ENCODE measurements around the gene SSR2.
A peak's percentile ranks its signal among the peaks of the same experiment; 100 is the strongest.
"Not testable (repeated sequence)": the region's sequence is repeated elsewhere in the genome, so short reads cannot be mapped to it uniquely, and the experiment has no call there.

SSR2 gene

GRCh38 chr1:155993595-155993994, 27.2 kb downstream of the SSR2 start:
- no peak for DNase-seq (ENCODE audit: low spot score)

- DNase-seq (ENCODE audit: low spot score) = no peak
These were observed 30.6 kb downstream of the SSR2 start for GRCh38 chr1:155990005-155990739.

- peak; percentile 89 for DNase-seq (ENCODE audit: low spot score)
These were observed 31.3 kb downstream of the SSR2 start for GRCh38 chr1:155989242-155990004.

GRCh38 chr1:155984903-155985645, 35.7 kb downstream of the SSR2 start:
- not testable (repeated sequence) for DNase-seq (ENCODE audit: low spot score)

GRCh38 chr1:155984341-155984740, 36.4 kb downstream of the SSR2 start:
- no peak for DNase-seq (ENCODE audit: low spot score)

- no peak for DNase-seq (ENCODE audit: low spot score)
These were observed 37.3 kb downstream of the SSR2 start for GRCh38 chr1:155983191-155984024.

- no peak for DNase-seq (ENCODE audit: low spot score)
These were observed 38.6 kb downstream of the SSR2 start for GRCh38 chr1:155982106-155982505.

GRCh38 chr1:155981266-155982088, 39.3 kb downstream of the SSR2 start:
- DNase-seq (ENCODE audit: low spot score) = peak; percentile 61

GRCh38 chr1:155979597-155980343, 41.0 kb downstream of the SSR2 start:
- DNase-seq (ENCODE audit: low spot score) = no peak

GRCh38 chr1:155978973-155979429, 41.8 kb downstream of the SSR2 start:
- no peak for DNase-seq (ENCODE audit: low spot score)

- DNase-seq (ENCODE audit: low spot score) = peak; percentile 70
These were observed 42.3 kb downstream of the SSR2 start, which contains the start of gene ARHGEF2 for GRCh38 chr1:155978325-155978972. Gene ARHGEF2 (minus strand): TSS chr1:155978547. CDS start chr1:155978427, 120 bp downstream.

- peak; percentile 32 for DNase-seq (ENCODE audit: low spot score)
These were observed 42.9 kb downstream of the SSR2 start for GRCh38 chr1:155977690-155978324.

- DNase-seq (ENCODE audit: low spot score) = no peak
These were observed 43.6 kb downstream of the SSR2 start for GRCh38 chr1:155976913-155977689.

GRCh38 chr1:155976062-155976912, 44.5 kb downstream of the SSR2 start:
- peak; percentile 67 for DNase-seq (ENCODE audit: low spot score)

- no peak for DNase-seq (ENCODE audit: low spot score)
These were observed 45.2 kb downstream of the SSR2 start for GRCh38 chr1:155975375-155976061.
